GM18502 (cell line): Measurements from ENCODE around the gene TXNDC17.
"Not testable (repeated sequence)": the region's sequence is repeated elsewhere in the genome, so short reads cannot be mapped to it uniquely, and the experiment has no call there.

ENCODE experiments used
- ATAC-seq: cut with Tn5 transposase; IDR thresholded peaks from one replicate; pipeline ENCODE4 v1.9.1; 2021; ENCODE audit warnings: mild to moderate bottlenecking; ENCODE audit not compliant: unreplicated experiment, poor library complexity

Gene TXNDC17

DNA sequence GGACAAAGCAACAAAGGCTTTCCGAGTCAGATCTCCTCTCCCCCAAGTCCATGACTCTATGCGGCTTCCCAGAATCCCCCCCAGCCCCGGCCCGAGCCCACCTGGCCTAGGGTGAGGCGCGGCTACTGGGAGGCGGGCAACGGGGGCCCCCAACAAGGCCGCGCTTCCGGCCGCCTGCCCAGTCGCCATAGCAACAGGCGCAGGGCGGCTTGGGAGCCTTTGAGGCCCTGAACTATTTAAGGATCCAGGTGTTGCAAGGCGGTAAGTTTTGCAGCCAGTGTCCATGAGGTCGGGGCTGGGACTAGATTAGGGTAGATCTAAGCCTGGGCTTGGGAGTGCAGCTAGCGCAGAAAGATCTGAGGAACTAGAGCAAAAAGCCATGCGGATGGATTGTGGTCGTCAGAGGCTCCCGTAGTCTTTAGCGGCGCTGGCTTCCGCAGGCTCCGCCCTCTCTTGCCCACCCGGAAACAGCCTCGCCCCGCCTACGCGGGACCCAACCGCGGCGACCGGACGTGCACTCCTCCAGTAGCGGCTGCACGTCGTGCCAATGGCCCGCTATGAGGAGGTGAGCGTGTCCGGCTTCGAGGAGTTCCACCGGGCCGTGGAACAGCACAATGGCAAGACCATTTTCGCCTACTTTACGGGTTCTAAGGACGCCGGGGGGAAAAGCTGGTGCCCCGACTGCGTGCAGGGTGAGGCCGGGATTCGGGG lies at the start of gene TXNDC17, which contains the start of gene KIAA0753:
TSS of gene TXNDC17 (plus strand) at position 525 of the 711 bp plus-strand sequence. CDS start at position 548, 23 bp downstream.
TSS of gene KIAA0753 (minus strand) at position 176 of the 711 bp plus-strand sequence. CDS start 5,608 bp downstream, outside the sequence.
- ATAC-seq, result peak; percentile 90

DNA sequence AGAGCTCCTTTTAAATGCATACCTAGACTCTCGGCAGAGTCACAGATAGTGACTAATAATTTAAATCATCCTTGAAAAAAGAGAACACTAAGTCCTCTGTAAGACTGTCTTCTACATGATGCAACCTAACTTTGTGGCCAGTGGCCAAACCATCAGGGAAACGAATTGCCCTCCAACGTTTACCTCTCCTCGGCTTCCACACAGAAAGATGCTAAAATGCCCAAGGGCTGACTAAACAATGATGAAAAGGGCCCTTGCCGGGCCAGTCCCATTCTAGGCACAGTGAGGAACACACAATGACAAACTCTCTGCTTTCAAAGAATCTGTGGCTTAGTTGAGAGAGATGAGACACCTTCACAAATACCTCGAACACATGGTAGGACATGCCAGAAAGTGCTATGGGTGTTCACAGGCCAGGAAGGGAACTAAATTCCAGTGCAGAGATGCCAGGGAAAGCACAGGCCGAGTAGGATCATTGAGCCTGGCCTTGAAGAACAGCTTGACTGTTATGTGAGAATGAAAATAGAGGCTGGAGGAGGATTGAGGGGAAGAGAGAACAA lies 49.2 kb upstream of the TXNDC17 start:
- ATAC-seq, result no peak

DNA sequence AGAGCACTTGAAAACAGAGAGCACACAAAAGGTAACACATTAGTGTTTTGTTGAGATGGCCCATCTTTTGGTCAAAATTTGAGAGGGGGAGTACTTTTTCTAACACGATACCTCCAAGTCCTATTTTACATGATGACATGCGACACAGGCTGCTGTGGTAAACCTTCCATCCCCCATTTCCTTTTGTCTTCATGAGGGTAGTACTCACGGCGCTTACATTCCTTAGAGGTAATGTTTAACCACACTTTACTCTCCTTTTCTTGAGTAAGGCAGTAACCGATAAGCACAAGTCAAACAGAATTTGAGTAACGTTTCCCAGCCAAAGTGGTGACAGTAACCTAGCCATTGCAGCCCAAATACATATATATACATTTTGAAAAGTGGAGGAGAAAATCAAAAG lies 48.7 kb upstream of the TXNDC17 start:
- no peak for ATAC-seq

DNA sequence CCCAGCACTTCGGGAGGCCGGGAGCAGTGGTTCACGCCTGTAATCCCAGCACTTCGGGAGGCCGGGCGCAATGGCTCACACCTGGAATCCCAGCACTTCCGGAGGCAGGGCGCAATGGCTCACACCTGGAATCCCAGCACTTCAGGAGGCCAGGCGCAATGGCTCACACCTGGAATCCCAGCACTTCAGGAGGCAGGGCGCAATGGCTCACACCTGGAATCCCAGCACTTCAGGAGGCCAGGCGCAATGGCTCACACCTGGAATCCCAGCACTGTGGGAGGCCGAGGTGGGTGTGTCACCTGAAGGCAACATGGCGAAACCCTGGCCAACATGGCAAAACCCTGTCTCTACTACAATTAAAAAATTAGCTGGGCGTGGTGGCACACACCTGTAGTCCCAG lies 47.5 kb upstream of the TXNDC17 start:
- ATAC-seq, result not testable (repeated sequence)

DNA sequence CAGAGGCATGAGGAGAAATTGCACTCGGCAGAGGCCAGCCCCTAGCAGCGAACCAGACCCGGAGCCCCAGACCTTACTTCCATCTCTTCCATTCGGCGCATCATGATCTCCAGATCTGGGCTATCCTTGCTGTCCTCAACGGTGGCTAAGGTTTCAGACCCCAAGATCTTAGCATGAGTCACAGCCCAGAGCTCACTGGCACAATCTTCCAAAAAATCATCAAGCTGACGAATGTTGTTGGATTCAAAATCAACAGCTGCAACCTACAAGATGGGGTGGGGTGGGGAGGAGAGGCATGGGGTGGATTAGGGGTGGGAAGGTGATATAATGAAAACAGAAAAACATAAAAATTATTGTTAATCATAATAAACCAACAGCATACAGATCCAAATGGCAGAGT lies 44.8 kb upstream of the TXNDC17 start:
- no peak for ATAC-seq

DNA sequence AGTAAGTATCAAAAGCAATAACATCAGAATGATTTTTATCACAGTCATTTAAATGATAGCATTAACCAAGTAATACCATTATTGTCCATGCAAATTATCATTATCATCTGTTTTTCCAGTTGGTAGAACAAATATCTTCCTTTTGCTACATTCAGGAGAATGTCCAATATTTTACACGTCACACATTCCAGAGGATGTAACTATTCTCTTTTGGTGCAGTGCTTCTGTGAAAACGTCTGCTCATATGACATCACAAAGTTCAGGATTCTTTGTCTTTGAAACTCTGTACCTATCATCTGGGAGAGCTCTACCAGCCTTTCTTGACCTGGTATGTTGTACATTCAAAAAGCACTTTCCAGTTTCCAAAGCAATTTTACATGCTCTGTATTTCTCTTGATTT lies 44.3 kb upstream of the TXNDC17 start:
- ATAC-seq, result no peak

DNA sequence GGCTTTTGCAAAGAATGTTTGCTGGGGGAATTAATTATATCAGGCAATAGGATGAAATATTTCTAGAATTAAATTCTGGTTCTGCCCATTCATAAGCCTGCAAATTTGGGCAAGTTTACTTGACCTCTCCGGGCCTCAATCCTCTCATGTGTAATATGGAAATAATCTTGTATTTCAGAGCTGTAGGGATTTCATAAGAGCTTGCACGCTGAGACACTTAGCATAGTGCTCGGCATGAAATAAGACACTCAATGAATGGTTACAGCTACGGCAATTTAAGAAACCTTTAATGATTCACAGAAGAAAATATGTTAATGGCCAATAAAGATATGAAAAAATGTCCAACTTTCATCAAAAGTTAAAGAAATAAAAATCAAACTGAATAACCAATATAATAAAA lies 43.9 kb upstream of the TXNDC17 start:
- no peak for ATAC-seq

DNA sequence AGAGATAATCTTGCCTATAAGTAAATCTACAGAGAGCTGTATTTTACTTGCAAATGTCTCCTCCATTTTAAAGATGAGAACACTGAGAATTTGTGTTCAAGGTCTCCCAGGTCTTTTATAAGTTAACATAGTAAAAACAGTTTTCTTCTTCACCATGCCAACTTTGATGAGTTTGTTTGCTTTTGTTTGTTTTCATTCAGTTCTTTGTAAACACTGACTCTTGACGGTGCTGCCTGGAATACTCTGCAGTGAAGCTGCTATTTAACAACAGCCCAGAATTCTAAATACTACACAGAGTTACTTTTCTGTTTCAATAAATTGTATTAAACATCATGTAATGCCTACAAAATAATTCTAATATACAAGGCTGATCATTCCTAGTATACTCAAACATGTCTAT lies 43.1 kb upstream of the TXNDC17 start:
- ATAC-seq, result no peak

DNA sequence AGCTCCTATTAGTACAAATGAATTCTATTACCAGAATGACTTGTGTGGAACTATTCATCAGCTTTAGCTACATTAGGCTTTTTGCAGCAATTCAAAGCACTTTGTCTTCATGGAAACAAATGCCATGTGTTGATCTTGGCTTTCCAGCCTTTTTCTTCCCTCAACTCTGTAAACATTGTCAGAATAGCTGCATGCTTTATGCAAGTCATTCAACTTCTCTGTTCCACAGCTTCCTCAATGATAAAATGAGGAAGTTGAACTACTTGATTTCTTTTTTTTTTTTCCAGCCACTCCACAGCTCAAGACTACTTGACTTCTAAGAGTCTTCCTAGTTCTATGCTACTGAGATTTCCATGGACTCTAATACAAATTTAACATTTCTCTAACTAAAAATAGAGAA lies 41.5 kb upstream of the TXNDC17 start:
- ATAC-seq, result no peak

DNA sequence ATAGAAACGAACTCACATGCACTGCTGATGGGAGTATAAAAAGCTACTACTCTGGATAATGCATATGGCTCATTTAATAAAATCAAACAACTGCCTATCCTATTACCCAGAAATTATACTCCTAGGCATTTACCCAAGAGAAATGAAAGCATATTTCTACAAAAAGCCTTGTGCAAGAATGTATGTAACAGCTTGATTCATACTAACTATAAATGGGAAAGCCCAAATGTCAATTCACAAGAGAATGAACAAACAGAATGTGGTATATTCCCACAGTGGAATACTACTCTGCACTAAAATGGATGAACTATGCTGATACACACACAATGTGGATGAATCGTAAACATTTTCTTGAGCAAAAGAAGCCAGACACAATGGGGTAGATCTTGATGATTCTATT lies 38.7 kb upstream of the TXNDC17 start:
- ATAC-seq, result no peak

DNA sequence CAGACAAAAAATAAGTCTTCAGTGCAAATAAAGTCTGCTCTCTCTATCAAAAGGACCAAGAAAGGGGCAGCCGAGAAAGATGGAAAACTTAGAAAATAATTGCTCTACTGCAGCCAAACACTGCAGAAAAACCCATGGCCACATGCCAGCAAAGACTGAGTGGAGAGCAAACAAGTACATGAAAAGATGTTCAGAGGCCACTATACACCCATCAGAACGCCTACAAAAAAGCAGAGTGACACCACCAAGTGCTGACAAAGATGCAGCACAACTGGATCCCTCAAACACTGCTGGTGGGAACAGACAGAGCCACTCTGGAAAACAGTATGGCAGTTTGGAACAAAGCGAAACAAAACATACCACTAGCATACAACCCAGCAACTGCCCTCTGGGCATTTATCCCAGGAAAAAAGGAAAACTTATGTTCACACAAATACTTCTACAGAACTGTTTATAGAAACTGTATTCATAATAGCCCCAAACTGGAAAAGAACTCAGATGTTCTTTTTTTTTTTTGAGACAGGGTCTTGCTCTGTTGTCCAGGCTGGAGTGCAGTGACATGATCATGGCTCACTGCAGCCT lies 37.0 kb upstream of the TXNDC17 start:
- ATAC-seq, result no peak

DNA sequence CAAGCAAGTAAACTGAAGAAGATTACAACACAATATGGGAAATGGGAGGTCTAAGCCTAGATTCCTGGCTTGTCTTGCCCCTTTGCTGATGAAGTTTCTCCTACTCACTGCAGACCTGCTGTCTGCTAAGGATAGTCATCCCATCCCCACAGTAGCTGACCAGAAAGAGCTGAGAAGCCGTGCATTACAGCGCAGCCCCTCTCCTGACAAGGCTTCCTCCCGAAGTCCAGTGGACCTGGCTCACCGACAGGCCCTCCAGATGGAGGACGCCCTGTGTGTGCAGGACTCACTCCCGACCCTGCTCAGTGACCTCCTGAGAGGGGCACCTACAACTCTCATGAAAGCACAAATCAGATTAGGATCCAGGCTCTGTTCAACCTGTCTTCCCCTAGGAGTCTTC lies 35.7 kb upstream of the TXNDC17 start:
- ATAC-seq, result no peak

DNA sequence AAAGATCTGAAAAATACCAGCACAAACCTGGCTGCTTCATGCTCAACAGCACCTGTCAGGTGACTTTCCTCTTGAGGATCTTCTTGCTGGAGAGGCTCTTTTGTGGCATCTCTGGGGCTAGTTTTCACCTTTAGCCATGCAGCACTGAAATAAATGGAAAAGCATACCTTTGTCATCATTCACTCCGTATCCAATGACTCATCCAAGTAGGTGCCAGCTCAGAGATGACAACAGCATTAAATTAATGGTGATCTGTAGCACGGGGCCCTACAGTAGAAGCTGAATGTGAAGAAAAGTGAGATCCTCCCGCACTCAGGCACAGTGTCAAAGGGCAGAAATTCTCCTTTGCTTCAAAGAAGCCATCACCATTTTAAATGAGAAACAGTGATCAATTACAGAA lies 32.5 kb upstream of the TXNDC17 start:
- ATAC-seq, result no peak

DNA sequence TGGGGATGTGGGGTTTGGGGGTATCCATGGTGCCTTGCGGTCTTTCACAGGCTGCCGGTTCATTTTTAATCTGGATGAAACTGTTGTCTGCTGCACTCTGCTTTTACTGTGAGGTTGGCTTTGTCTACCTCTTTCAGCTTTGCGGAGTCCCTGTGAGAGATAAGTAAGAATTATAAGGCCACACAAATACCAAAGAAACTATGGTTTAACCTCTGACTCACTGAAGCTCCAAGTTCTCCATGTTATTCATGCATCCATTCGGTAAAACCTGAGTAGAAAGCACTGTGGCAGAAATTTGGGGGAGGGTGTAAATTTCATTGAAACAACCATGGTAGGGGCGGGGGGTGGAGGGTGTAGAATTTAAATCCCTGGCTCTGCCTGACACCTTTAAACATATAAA lies 30.8 kb upstream of the TXNDC17 start:
- ATAC-seq, result no peak

DNA sequence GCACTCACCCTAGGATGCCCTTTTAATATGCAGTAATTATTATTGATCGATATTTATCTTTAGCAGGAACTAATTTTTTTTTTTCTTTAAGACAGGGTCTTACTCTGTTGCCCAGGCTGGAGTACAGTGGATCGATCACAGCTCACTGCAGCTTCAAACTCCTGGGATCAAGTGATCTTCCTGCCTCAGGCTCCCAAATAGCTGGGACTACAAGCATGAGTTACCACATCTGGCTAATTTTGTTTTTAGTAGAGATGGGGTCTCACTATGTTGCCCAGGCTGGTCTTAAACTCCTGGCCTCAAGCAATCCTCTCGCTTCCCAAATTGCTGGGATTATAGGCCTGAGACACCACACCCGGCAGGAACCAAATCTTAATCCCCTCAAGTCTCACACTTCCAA lies 29.6 kb upstream of the TXNDC17 start:
- no peak for ATAC-seq

DNA sequence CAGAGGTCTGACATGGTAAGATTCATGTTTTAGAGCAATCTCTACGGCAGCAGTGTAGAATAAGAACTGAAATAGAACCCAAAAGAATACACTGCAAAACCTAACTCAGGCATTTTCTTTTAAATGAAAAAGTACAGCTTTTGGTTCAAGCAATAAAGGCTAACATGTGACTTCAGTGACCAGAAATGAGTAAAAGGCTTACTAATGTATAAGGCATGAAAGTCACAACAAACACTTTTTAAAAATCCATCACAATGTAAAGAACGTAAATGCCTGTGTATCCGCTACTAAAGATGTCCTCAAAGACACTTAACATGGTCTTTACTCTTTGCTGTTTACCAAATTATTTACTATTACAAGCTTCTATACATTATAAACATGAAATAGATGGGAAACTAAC lies 16.9 kb upstream of the TXNDC17 start:
- ATAC-seq, result no peak

DNA sequence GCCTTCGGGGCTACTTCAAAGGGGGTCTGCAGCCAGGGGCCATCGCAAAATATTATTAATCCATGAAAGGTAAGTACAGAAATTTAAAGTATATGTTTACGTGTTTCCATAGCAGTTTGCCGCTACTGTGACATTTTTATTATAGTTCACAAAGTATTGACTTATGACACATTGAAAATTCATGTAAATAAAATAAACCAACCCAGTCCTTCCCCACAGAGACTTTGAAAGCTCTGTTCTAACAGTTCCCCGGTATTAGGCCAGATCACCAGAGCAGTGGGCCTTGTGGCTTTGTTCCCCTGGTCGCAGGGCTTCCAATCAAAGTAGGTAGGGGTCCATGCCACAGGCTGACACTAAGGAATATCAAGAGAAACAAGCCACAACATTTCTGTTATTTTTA lies 14.2 kb upstream of the TXNDC17 start:
- no peak for ATAC-seq

DNA sequence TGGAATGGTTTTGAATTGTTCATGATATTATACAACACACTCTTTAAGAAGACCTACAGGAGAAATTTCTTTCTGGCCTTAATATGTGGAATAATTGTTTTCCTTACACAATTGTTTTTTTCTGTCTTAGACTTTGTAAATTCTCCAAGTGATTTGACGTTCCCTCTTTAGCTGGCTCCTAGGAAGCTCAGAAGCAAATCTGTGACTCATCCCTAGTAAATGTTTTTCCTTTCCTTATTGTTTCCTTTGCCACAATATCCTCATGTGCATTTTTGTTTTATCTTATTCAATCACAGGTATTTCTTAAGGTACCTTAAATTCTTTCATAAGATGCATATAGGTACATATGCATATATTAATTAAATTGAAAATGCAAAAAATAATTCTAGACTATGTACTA lies 13.8 kb upstream of the TXNDC17 start:
- ATAC-seq, result no peak

DNA sequence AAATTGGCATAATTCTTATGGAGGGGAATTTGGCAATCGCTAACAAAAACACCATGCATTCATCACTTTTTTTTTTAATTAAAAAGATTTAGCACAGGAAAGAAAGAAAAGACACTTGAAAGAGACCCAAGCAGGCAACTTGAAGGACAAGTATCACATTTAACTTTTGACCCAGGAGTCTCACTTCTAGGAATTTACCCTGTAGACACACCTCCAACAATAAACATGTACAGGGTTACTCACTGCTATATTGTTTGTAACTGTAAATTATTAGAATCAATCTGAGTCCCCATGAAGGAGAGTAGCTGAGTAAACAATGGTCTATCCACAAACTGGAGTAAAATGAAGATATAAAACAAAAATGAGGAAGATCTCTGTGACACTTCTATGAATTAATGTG lies 10.5 kb upstream of the TXNDC17 start:
- no peak for ATAC-seq

DNA sequence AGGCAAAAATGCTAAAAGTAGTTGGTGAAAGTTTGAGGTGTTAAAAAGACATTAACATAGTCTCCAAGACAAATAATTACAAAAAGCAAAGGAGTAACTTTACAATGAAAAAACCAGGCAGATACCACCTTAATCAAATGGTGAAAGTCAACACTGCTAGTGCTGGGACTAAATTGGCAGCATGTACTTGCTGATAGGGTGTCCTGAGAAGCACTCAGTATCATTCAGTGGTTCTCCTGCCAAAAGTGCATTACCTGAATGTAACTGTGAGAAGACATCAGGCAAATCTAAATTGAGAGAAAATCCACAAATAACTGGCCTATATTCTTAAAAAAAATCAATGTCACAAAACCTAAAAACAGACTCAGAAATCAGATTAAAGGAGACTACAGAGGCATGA lies 8.3 kb upstream of the TXNDC17 start:
- ATAC-seq, result no peak

DNA sequence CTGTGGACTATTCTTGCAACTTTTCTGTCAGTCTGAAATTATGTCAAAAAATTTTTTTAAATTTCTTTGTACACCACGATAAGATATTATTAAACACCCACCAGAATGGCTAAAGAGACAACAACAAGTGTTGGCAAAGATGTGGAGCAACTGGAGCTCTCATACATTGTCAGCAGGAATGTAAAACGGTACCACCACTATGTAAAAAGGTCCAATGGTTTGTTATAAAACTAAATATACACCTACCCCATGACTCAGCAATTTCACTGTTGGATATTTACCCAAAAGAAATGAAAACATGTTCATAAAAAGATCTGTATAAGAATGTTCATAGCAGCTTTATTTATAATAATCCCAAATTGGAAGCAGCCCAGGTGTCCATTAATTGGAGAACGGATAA lies 7.6 kb upstream of the TXNDC17 start:
- ATAC-seq, result no peak

DNA sequence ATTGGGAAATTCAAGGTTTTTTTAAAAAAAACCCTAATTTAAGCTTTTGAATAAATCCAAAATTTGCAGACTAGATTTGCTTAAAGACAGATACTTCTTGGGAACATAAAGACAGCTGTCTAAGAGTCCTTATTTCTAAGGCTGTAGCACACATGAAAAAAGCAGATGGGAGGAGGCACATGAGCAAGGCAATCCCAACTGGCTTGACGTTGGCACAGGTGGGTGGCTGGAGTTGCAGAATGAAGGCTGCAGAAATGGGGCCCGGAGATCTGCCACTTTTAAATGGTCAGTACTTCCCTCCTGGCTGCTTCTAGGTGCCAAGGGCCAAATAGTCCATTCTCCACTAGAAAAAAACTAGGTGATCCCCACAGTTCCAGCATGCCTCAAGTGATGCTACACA lies 4.8 kb upstream of the TXNDC17 start:
- no peak for ATAC-seq
